Stimulated activated CD4-positive, alpha-beta T cell treated with anti-CD3 and anti-CD28 coated beads, Interleukin-2, amount 100 ng/mL, for 4 hours (primary cell): Measurements from ENCODE around the gene CYP24A1.

Experiments
- DNase-seq: peaks from one replicate; pipeline ENCODE4 v3.0.0-alpha.2; 2020; ENCODE audit warnings: low read depth

Gene CYP24A1

GRCh38 chr20:54173653-54174456 lies at the start of gene CYP24A1:
CYP24A1 (minus strand) TSS chr20:54173986; CDS start chr20:54173579, 407 bp downstream.
- no peak for DNase-seq

- no peak for DNase-seq
Observed at GRCh38 chr20:54223285-54223684, 49.5 kb upstream of the CYP24A1 start.

- DNase-seq = no peak
Observed at GRCh38 chr20:54221996-54222890, 48.5 kb upstream of the CYP24A1 start.

DNA sequence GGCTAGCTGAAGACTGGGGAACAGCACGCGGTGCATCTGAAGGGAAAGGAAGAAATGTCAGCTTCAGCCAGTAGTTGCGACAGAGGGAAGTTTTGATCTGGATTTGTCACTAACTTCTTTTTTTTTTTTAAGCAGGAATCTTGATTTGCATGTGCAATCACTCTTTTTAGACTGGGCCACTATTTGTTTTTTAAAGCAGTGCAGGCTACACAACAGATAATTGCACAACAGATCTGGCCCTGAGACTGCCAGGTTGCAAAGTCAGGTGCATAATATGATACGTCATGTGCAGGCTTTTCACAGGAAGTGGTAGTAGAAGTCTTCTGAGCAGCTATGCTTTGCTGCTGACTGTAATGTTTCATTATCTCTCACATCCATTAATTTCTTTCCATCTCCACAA lies 47.6 kb upstream of the CYP24A1 start:
- DNase-seq = no peak

DNA sequence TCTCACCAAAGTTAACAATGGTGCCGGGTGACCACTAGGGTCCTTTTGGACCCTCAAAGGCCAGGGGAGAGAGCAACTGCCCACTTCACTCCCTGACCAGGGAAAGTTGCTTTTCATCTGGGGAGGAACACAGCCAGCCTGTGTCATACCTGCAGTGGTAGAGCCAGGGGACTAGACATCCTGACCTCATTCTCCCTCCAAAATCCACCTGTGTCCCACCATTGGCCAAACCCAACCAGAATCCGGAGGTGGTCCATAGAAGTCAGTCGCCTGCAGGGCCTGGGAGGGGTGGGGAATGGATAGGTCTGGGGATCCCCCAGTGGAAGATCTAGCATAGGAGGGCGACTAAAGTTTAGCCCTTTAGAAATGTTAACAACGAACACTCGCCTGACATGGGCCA lies 46.9 kb upstream of the CYP24A1 start:
- no peak for DNase-seq

DNA sequence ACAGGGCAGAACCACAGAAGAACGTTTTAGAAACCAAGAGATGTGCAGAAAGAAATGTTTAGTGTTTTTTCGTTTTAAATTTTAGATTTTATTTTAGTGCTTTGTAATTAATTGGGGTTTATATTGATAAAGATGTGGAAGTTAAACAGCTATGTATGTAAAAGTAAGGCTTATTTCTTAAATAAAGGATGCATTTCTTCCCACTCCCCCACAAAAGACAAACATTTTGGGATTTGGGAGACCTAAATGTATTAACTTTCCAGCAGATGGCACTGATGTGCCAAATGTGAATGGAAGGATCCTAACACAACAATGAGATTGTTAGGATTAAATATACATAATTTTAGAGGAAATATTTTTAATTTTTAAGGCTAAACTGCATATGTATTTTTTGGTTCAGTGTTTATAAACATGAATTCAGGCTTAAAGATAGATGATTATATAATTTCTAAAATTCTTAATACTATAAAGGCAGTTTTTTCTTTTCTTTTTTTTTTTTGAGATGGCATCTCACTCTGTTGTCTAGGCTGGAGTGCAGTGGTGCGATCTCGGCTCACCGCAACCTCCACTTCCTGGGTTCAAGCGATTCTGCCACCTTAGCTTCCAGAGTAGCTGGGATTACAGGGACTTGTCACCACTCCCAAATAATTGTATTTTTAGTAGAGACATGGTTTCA lies 46.1 kb upstream of the CYP24A1 start:
- no peak for DNase-seq

DNA sequence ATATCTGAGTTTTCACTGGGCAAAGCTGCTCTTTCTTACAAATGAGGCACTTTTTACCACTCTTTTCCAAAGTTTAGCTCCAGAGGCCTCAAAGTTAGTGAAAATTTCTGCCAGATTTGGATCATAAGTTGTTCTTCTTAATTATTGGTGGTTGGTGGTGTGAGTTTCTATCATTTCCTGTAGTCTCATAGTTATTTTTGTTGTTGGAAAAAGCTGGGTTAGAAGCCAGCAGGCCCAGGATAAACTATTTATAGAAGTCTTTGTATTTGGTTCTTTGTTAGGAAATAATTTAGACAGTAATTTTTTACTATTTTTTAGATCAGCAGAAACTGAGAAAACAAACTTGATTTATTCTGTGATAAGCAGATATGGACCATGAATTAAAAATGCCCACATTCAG lies 44.7 kb upstream of the CYP24A1 start:
- DNase-seq = no peak

DNA sequence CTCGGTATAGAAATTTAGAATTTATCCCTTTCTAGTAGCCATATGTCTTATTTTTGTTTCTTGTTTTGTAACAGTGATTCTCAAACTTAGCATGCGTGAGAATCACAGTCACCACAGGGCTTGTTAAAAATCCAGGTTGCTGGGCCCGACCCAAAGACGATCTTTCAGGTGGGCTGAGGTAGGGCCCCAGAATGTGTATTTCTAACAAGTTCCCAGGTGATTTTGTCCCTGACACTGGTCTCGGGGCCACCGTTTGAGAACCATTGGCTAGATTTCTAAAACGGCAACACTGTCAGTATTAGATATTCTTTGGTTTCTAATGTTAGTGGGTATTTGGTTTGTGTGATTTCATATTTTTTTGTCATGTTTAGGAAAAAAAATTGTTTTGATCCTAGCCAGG lies 44.0 kb upstream of the CYP24A1 start:
- DNase-seq = no peak

- DNase-seq = no peak
Observed at GRCh38 chr20:54215157-54215789, 41.5 kb upstream of the CYP24A1 start.

DNA sequence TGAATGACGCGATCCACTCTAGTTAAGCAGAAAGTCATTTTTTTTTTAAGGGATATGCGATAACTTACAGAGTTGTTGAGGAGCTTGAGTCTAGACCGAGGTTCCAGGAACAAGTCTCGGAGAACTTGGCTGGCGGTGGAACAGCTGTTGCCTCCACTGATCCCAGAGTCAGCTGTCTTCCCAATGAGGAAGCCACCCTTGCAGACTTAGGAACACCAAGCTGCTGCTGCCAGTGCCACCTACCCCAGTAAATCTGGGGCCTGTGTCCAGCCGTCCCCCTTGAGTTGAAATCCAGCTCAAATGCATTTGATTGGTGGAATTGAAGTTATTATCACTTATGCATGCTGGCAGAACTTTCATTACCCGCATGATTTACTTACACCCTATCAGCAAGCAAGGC lies 40.8 kb upstream of the CYP24A1 start:
- DNase-seq = no peak

DNA sequence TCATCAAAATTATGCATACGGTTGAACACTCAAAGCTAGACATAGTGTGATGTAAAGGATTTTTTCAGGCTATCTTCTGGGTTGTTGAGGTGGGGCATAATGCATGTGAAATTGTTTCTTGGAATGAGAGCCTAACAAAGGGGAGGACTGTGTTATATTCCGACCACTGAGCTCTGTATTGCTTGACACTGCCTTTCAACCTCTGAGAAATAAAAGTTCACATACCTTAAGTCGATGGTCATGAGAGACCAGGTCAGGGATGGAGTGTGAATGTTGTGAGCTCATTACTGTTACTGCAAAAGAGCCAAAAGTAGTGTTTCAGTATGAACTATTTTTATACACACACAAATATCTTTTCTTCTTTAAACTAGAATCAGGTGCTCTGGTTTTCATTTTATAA lies 39.1 kb upstream of the CYP24A1 start:
- no peak for DNase-seq

DNA sequence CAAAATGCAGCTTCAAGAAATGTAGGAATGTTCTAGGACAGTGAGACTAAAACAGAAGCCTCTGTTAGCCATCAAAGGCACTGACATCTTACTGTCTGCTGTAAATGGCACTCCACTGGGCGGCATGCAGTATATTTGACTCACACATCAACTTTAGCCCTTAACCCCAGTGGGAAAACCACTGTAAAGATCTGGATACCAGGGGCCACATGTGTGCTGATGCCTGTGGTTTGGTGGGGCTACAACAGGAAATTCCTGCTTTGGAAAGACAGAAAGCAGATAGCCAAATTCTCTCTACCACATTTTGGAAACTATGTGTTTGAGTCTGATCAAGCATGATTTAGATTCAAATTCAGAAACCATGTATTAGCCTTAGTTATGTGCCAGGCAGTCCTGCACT lies 38.4 kb upstream of the CYP24A1 start:
- DNase-seq = no peak

DNA sequence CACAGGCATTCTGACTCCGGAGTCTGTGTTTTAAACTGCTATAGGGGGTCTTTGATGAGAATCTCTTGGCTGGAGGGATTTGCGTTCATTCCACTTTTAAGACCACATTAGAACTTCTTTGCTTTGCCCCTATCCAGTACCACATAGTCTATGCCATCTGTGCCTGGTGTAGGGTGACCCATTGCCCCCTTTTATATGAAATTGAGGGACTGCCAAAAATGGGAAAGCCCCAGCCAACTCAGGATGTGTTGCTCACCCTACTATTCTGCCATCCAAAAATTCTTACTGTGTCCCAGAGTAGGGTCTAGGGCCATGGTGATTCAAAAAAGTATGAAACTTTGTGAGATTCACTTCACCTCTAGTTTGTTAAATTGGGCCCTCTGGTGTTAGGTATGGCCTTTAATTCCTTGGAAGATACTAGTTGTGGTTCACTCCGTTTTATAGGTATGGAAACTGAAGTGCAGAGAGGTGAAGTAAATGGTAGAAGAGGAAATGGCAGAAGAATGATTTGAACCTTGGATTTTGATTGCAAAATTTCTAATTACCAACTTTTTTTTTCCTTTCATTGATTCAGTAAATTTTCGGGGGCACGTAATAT lies 35.5 kb upstream of the CYP24A1 start:
- no peak for DNase-seq

DNA sequence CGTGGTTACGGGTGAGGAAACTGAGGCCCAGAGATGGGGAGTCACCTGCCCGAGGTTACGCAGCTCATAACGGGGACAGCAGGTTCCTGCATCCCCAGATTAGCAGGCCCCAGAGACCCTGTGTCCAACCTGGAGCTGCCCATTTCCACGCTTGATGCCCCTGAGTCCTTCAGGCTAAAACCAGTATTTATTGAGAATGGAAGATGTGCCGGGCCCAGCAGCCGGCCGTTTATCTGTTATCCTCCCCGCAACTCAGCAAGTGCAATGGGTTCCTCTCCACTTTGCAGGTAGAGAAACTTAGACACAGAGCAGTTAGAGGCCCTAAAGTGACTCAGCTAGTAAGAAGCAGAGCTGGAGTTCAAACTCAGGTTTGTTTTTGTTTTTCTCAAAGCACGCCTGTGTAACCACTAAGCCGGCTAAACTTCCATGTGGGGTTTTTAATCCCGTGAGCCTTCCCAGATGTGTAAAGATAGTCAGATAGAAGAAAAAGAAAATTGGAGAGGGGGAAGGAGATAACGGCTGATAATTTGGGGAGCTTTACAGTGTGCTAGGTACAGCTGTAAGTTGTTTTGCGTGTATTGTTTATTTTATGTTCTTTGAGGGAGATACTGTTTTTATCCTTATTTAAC lies 34.9 kb upstream of the CYP24A1 start:
- DNase-seq = no peak

DNA sequence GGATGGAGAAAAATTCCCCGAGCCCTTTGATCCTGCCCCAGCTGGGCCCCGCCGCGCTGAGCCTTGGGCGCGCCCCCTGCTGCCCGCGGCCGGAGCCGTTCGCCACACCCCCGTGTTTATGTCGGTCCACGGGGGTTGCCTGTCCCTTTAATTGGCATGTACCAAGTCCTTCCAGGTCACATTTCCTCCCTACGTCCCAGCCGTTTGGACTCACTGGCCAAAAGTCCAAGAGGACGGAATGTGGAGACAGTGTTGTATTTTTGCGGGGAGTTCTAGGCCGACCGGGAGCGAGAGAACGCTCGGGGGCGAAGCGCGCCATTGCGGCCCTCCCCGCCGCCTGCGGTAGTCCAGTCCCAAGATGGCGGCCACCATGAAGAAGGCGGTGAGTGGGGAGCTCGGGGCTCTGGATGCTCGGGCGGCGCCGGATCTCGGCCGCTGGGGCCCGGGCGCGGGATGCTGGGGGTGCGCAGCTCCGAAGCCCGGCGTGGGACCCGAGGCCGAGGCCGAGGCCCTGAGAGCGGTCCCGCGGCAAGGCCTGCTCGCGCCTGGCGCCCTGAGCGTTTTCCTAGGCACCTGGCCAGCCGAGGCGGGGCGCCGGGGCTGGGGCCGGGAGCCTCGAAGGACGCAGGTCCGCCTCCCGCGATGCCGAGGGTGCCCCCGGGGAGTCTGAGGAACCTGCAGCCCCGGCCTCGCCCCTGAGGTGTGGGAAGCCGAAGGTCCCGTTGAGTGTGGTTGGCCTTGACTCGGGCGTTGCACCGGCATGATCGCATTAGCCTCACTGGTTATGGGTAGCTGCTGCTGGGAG lies 34.2 kb upstream of the CYP24A1 start, which contains the start of gene PFDN4:
TSS of gene PFDN4 (plus strand) at position 345 of the 805 bp plus-strand sequence. CDS start at position 359, 14 bp downstream.
- DNase-seq = peak; percentile 65

DNA sequence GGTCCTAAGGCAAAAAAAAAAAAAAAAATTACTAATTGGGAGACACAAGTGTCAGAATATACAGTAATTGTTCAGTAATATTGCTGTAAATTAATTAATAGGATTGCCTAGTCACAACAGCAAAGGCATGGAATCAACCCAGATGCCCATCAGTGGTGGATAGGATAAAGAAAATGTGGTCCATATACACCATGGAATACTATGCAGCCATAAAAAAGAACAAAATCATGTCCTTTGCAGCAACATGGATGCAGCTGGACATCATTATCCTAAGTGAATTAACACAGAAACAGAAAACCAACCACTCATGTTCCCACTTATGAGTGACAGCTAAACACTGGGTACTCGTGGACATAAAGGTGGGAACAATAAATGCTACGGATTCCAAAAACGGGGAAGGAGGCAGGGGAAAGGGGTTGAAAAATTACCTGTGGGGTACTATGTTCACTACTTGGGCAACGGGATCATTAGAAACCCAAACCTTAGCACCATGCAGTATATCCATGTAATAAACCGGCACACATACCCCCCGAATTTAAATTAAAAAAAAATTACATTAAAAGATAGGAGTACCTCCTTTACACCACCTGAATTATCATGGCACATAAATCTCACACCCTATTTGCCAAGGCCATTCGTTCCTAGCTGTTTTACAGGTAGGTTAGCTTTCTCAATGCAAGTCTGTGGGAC lies 33.4 kb upstream of the CYP24A1 start:
- no peak for DNase-seq

DNA sequence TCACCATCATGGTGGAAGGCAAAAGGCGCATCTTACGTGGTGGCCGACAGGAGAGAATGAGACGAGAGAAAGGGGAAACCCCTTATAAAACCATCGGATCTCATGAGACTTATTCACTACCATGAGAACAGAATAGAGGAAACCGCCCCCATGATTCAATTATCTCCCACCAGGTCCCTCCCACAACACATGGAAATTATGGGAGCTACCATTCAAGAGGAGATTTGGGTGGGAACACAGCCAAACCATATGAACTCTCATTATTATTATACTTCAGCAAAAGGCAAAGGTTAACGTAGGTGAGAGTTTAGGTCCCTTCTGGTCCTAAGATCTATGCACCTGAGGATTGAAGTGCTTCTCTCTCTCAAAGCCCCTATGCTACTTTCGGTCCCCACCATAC lies 31.7 kb upstream of the CYP24A1 start:
- DNase-seq = no peak

GRCh38 chr20:54204481-54204880 lies 30.7 kb upstream of the CYP24A1 start:
- DNase-seq = no peak

- no peak for DNase-seq
Observed at GRCh38 chr20:54204063-54204462, 30.3 kb upstream of the CYP24A1 start.

GRCh38 chr20:54203281-54203680 lies 29.5 kb upstream of the CYP24A1 start:
- no peak for DNase-seq
